GM18505 (cell line): ENCODE data around the gene PCBP1.
A peak's percentile ranks its signal among the peaks of the same experiment; 100 is the strongest.
"Not testable (repeated sequence)": the region's sequence is repeated elsewhere in the genome, so short reads cannot be mapped to it uniquely, and the experiment has no call there.

Source experiments
- ATAC-seq: cut with Tn5 transposase; IDR thresholded peaks from one replicate; pipeline ENCODE4 v1.9.1; 2021; ENCODE audit not compliant: unreplicated experiment
- POLR2A ChIP-seq: IDR thresholded peaks from 4 replicates; pipeline ENCODE4 v1.6.1; 2011; ENCODE audit warnings: borderline replicate concordance; ENCODE audit not compliant: insufficient read depth, insufficient read length; ENCODE audit errors: extremely low read depth

PCBP1 gene

DNA sequence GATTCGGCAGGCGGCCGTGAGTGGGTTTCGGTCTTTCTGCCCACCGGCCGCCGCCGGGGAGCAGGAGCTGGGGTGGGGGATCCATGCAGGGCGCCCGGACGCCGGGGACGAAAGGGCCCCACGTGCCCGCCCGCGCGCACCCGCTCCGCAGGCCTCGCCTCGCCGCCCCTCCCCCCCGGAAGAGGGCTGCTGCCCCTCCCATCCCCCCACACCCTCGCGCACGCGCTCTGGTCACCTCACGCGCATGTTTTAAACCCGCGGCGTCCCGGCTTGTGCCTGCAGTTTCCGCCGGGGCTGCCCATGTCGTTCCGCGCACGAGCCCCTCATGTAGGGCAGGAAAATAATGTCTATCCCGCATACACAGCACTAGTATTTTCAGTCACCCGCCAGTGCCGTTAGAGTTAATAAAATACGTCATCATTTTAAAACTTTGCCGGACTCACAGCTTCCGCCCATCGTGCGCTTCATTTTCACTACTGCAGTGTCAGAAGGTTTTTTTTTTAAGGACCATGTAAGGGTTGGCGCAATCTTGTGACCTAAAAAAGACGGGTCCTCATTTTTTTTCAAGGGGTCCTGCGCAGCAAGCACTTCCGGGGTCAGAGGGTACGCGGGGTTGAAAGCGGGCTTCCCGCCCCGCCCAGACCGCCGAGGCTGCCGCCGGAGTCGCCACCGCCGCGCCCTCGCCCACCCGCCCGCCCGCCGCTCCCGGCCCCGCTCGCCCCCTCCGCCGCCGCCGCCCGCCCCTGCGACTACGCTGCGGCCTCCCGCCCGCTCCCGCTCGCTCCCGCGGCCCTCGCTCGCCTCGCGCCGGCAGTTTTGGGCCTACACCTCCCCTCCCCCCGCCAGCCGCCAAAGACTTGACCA, at the start of gene PCBP1:
PCBP1 (plus strand) TSS at position 640 of the 864 bp plus-strand sequence. CDS start 267 bp downstream, outside the sequence.
- ATAC-seq = peak; percentile 30
- TF ChIP-seq POLR2A = no peak

- TF ChIP-seq POLR2A = no peak
- ATAC-seq = no peak
Measured at GRCh38 chr2:70039366-70039765, 47.9 kb upstream of the PCBP1 start.

GRCh38 chr2:70041663-70042062, 45.6 kb upstream of the PCBP1 start:
- no peak for TF ChIP-seq POLR2A
- ATAC-seq = no peak

- no peak for TF ChIP-seq POLR2A
- no peak for ATAC-seq
Measured at GRCh38 chr2:70042246-70042645, 45.0 kb upstream of the PCBP1 start.

DNA sequence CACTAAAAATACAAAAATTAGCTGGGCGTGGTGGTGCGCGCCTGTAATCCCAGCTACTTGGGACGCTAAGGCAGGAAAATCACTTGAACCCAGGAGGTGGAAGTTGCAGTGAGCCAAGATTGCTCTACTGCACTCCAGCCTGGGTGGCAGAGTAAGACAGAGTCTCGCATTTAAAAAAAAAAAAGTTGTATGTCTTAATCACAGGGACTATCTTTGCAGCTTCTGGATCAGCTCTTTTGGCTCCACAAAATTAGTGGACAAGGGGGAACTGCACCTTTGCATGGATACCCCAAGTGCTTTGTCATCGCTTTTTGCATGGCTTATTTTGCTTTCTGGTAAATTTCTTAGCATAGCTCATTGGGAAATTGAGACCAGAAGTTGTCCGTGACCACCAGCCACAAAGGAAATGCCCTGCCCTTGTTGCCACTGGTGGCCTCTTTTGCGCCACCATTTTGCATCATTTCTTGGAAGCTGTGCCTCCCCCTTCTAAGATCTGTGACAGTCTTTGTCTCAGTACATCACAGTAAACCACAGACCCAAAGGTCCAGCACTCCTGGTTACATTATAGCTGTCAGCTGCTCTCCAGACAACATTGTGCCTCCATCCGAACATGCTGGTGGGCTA, 43.9 kb upstream of the PCBP1 start:
- no peak for ATAC-seq
- no peak for TF ChIP-seq POLR2A

GRCh38 chr2:70044290-70045040, 42.8 kb upstream of the PCBP1 start:
- no peak for ATAC-seq
- TF ChIP-seq POLR2A = no peak

DNA sequence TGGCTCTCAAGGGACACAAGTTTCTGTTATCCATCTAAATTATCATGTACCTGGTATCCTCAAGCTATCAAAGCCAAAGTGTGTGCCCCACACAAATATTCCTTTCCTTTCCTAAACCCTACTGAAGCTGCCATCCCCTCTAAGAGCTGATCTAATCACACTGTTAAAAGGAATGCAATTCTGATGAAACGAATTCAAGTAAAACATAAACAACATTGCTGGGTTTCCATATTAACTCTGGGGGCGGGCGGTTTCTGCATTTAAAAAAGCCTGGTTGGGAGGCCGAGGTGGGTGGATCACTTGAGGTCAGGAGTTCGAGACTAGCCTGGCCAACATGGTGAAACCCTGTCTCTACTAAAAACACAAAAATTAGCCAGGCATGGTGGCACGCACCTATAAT, 41.9 kb upstream of the PCBP1 start:
- no peak for TF ChIP-seq POLR2A
- no peak for ATAC-seq

GRCh38 chr2:70045932-70046331, 41.3 kb upstream of the PCBP1 start:
- ATAC-seq = no peak
- no peak for TF ChIP-seq POLR2A

- no peak for ATAC-seq
- TF ChIP-seq POLR2A = no peak
Measured at GRCh38 chr2:70046534-70046933, 40.7 kb upstream of the PCBP1 start.

DNA sequence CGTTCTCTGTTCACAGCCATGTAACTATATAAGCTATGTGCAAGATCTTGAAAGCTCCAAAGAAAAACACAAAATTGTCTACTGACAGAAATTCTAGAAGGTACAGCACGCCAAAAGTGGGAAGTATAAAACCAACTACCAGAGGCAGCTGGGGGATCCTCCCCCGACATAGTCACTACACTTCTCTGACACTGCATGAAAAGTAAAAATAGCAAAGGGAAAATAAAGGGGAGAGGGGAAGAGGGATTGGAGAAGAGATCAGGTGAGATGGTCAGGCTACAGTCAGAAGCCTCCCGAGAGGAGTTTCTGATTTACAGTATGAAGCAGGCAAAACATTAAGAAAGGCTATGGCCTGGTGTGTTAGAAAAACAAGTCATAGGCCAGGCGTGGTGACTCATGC, 39.8 kb upstream of the PCBP1 start:
- TF ChIP-seq POLR2A = no peak
- ATAC-seq = no peak

GRCh38 chr2:70049255-70049654, 38.0 kb upstream of the PCBP1 start:
- no peak for TF ChIP-seq POLR2A
- no peak for ATAC-seq

GRCh38 chr2:70050631-70051425, 36.4 kb upstream of the PCBP1 start:
- no peak for ATAC-seq

GRCh38 chr2:70055259-70055658, 32.0 kb upstream of the PCBP1 start:
- ATAC-seq = not testable (repeated sequence)

More at GRCh38 chr2:70050631-70051425, 36.4 kb upstream of the PCBP1 start:
- TF ChIP-seq POLR2A = no peak
